SW480 (cell line): ENCODE measurements around the gene EPB41L2.
A peak's percentile ranks its signal among the peaks of the same experiment; 100 is the strongest.

Experiments
- DNase-seq: peaks from one replicate; pipeline ENCODE4 v3.0.0-alpha.2; 2016; ENCODE audit warnings: low spot score

EPB41L2 gene

GRCh38 chr6:130864344-130864743 lies 198.7 kb downstream of the EPB41L2 start:
- no peak for DNase-seq

- no peak for DNase-seq
These were observed 199.4 kb downstream of the EPB41L2 start for GRCh38 chr6:130863415-130864230.

GRCh38 chr6:130862370-130862769 lies 200.7 kb downstream of the EPB41L2 start:
- no peak for DNase-seq

- DNase-seq = no peak
These were observed 203.7 kb downstream of the EPB41L2 start for GRCh38 chr6:130859161-130859867.

- DNase-seq = no peak
These were observed 204.4 kb downstream of the EPB41L2 start for GRCh38 chr6:130858498-130859160.

- no peak for DNase-seq
These were observed 205.0 kb downstream of the EPB41L2 start for GRCh38 chr6:130858054-130858453.

- no peak for DNase-seq
These were observed 209.4 kb downstream of the EPB41L2 start for GRCh38 chr6:130853555-130854183.

GRCh38 chr6:130852844-130853554 lies 210.0 kb downstream of the EPB41L2 start:
- no peak for DNase-seq

GRCh38 chr6:130851026-130851425 lies 212.0 kb downstream of the EPB41L2 start:
- DNase-seq = no peak

GRCh38 chr6:130849594-130849993 lies 213.5 kb downstream of the EPB41L2 start:
- DNase-seq = no peak

GRCh38 chr6:130848945-130849344 lies 214.1 kb downstream of the EPB41L2 start:
- no peak for DNase-seq

GRCh38 chr6:130847001-130847910 lies 215.8 kb downstream of the EPB41L2 start:
- DNase-seq = no peak

GRCh38 chr6:130846501-130846900 lies 216.5 kb downstream of the EPB41L2 start:
- no peak for DNase-seq

- DNase-seq = peak; percentile 29
These were observed 219.3 kb downstream of the EPB41L2 start for GRCh38 chr6:130843575-130844320.

- no peak for DNase-seq
These were observed 221.8 kb downstream of the EPB41L2 start for GRCh38 chr6:130841128-130841728.

- DNase-seq = peak; percentile 4
These were observed 223.0 kb downstream of the EPB41L2 start for GRCh38 chr6:130840050-130840449.

- DNase-seq = no peak
These were observed 223.7 kb downstream of the EPB41L2 start for GRCh38 chr6:130839379-130839778.

- no peak for DNase-seq
These were observed 224.1 kb downstream of the EPB41L2 start for GRCh38 chr6:130838951-130839350.

GRCh38 chr6:130838250-130838860 lies 224.7 kb downstream of the EPB41L2 start:
- DNase-seq = no peak
